HG03354 (cell line): ENCODE results near the gene GP9.

Experiments used
- ATAC-seq: cut with Tn5 transposase; IDR thresholded peaks from one replicate; pipeline ENCODE4 v1.9.1; 2021; ENCODE audit warnings: mild to moderate bottlenecking; ENCODE audit not compliant: unreplicated experiment, poor library complexity, severe bottlenecking

GP9 gene

DNA sequence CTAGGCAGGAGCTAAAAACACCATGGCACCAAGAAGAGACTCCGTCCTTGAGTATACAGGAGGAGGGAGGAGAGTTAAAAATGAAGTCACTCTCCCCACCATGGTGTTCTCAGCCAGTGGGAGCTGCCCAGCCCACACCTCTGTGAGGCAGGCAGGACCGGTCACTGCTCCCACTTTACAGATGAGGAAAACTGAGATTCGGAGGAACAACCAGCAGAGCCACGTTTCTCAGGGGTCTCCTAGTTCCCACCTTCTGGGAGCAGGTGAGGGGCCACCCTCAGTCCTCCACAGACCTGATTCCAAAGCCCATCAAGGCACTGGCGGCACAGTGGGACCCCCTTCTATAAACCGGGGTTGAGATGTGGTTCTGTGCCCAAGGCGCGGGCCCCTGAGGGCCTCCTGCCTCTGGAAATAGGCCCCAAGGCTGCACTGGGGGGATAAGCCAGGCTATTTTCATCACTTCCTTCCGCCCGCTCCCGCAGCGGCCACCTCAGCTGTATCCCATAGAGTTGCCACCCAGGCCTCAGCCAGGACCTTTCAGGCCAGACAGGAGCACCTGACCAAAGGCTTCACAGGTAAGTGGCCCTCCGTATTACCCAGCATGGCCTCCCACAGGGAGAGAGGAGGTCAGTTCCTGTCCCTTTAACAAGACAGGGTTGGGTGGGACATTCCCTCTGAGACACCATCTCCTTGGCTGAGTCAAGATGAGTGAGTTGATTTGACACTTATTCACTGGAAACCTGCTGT, at the start of gene GP9:
TSS of gene GP9 (plus strand) at position 504 of the 747 bp plus-strand sequence. CDS start 961 bp downstream, outside the sequence.
- ATAC-seq = no peak

DNA sequence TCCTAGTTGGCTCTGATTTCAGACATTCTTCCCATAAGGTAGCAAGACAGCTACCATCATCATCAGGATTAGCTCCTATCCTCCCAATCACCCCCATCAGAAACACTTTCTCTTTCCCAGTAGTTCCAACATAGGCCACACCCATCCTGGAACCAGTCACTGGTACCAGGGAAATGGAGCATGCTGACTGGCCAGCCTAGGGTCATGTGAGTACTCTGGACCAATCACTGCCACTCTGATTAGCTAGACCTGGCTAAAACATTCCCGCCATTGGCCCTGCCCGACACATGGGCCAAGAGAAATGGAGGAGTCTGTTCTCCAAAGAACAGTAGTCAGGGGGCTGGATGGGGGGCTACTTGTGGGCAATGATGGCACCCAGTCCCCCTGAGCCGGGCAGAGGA, 47.1 kb upstream of the GP9 start:
- ATAC-seq = no peak

DNA sequence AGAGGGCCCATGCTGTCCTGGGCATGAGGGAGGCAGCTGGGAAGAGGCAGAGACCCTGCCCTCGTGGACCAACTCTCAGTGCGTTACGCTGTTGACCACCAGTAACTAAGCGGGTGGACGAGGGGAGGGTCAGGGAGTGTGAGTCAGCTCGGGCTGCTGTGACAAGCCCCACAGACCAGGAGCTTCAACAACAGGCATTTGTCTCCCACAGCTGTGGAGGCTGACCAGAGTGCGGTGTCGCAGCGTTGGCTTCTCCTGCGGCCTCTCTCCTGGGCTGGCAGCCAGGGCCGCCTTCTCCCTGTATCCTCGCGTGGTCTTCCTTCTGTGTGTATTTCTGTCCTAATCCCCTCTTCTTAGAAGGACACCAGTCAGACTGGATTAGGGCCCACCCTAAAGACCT, 46.4 kb upstream of the GP9 start:
- no peak for ATAC-seq

DNA sequence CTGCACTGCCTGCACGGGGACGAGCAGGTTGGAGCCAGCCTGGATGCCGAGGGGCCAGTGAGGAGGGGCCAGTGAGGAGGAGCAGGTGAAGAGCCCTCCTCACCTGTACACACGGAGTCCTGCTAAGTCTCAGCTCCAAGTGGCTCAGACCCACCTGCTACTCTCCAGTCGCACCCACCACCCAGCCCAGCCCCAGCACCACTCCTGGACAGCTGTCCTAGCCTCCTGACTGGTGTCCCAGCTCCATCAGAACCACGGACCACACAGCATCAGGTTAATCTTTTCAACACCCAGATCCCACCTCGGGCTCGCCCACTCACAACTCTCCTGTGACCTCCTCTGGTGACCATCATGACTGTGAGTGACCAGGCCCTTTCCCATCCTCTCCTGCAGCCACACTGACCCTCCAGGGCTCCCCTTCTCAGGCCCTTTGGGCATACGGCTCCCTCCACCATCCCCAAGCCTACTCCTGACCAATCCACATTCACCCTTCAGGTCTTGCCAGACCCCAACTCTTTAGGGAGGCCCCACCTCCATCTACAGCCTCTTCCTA, 45.7 kb upstream of the GP9 start:
- no peak for ATAC-seq

DNA sequence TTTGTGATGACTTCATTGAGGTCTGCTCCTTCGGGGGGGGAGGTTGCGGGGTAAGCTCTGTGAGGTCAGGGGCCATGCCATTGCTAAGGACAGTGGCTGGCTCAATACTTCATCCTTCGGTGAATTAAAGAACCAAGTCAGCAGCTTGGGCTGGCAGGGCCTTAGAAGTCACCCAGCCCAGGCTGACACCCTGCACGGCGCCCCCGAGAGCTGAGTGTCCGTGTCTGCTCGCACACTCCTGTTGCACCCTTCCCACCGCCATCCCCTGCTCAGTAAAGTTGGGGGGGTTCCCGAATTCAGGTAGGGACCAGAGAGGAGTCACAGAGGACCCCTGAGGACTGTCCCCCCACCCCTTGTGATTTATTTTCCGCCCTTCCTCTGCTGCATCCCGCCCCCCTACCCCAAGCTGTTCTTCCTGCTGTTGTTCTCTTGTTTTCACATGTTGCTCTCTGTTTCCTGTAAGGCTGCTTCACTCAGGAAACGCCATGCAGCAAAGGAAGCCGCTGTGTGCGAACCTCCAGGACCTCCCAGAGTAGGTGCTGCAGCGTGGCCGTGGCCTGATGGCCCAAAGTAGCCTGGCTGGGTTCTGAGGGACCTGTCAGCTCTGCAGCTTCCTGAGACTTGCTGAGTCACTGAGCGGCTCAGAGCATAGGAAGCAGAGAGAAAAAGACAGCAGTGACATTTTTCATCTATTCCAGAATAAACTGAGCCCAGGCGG, 45.0 kb upstream of the GP9 start:
- no peak for ATAC-seq

DNA sequence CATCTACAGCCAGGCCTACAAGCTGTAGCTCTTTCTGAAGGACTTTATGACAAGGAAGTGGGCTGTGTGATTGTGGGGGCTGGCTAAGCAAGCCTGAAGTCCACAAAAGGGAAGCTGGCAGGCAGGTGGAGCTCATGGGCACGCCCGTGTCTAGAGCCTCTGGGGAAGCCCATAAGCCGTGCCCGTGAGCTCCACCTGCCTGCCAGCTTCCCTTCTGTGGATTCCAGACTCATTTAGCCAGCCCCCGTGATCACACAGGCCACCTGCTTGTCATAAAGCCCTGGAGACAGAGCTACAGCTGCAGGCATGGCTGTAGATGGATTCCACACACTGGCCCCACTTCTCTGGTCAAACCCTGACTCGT, 44.2 kb upstream of the GP9 start:
- peak; percentile 41 for ATAC-seq

DNA sequence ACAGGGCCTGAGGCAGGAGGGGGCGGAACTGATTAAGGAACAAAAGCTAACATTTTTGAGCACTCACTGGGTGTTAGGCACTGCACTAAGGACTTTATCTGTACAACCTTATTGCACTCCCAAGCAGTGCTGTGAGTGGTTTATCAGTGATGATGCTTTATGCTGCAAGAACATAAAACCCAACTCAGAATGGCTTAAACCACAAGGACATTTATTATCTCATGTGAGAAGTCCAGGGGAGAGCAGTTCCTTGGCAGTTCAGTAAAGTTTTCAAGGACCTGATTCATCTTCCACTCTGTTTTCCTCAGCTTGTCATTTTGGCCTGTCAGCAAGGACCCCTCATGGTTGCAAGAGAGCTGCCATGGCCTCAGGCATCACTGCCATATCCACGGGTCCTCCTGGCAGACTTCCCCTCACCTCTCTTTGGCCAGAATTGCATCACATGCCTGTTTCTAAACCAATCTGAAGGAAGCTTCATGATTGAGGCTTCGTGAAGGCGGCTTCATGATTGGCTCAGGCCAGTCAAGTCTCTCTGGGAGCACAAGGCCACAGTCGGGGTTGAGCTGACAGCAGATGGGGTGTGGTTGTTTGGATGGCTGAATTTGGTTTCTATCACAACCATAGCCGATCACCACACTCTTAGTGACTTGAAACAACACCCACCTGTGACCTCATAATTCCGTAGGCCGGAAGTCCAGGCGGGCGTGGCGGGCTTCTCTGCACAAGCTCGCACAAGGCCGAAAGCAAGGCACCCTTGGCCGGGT, 43.7 kb upstream of the GP9 start:
- ATAC-seq = peak; percentile 82

DNA sequence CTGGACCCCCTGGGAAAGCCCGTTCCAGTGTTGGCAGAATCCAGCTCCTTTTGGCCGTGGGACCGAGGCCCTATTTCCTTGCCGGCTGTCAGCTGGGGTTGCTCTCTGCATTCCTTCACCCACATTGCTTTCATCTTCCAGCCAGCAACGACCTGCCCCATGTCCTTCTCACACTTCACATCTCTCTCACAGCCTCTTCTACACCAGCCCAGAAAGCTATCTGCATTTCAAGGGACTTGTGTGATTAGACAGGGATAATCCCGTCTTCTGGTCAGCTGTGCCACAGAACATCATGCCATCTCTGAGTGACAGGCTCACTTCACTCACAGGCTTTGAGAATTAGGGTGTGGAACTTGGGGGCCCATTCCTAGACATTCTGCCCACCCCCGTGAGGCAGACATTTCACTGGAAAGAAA, 43.1 kb upstream of the GP9 start:
- ATAC-seq = no peak

DNA sequence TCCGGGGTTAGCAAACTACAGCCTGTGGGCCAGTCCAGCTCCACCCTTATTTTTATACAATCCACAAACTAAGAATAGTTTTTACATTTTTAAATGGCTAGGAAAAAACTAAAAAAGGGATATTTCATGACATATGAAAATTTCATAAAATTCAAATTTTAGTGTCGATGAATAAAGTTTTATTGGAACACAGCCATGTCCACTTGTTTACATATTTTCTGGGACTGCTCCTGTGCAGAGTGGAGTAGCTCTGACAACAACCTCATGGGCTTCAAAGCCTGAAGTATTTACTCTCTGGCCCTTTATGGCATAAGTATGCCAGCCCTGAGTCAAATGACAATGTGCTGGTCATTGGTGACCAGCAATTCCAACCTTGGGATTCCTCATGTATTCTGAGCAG, 42.3 kb upstream of the GP9 start:
- ATAC-seq = no peak

DNA sequence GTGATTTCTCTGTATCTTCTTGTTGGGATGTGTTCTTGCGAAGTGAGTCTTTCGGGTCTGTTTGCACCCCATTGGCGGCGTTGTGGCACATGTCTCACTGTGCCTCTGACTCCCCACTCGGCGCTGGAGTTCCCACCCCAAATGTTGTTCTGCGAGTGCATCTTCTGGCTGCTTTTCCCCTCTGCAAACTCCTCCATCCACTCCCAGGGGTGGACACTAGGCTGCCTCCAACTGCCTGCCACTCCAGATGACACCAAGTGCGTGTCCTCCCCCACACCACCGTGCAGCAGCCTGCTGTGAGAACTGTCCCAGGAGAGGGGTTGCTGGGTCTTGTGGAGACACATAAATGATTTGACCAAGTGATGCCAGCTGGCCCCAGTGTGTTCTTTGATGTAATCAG, 41.8 kb upstream of the GP9 start:
- ATAC-seq = no peak

DNA sequence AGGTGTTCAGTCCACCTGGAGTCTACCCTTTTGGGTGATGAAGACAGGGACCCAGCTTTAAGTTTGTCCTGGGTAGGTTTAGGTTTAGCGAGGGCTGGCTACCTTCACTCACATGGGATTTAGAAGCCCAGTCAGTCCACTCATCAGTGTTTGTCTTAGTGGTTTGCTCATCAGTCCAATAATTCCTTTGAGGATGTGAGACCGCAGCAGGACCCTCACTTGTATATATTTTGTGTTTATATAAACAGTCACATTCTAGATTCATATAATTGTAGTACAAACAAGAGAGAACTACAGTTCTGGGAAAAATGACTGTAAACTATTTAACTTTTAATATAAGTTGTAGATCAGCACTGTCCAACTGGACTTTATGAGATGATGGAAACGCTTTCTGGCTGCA, 41.3 kb upstream of the GP9 start:
- no peak for ATAC-seq

DNA sequence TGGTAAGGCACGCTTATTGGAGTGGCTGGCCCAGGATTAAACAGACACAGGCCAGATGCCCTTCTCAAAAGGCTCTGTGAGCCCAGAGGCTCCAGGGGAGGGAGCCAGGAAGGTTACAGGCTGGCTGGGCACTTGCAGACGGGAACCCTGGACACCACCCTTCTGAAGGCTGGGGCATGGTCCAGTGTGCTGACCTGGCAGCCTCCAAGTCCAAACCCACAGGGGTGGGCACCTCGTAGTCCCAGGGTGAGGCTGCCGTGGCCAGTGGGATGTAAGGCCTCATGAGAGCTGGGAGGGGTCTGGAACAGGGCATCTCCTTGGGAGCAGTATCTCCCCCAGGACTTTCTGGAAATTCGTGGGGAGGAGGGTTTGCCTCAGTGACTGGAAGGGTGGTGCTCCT, 39.9 kb upstream of the GP9 start:
- no peak for ATAC-seq

DNA sequence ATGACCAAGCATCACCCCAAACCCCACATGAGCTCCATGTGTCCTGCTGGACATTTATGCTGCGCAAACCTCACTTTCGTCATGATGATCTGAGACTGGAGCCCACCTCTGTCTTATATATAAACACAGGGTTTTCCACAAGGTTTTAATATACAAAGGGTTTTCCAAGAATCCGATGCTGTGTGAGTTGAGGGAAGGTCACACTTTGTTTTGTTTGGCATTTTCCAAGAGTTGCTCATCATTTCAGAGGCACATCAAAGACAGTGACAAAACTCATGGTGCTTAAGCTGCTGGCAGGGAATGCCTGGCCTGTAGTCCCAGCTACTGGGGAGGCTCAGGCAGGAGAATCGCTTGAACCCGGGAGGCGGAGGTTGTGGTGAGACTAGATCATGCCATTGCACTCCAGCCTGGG, 39.4 kb upstream of the GP9 start:
- ATAC-seq = no peak

DNA sequence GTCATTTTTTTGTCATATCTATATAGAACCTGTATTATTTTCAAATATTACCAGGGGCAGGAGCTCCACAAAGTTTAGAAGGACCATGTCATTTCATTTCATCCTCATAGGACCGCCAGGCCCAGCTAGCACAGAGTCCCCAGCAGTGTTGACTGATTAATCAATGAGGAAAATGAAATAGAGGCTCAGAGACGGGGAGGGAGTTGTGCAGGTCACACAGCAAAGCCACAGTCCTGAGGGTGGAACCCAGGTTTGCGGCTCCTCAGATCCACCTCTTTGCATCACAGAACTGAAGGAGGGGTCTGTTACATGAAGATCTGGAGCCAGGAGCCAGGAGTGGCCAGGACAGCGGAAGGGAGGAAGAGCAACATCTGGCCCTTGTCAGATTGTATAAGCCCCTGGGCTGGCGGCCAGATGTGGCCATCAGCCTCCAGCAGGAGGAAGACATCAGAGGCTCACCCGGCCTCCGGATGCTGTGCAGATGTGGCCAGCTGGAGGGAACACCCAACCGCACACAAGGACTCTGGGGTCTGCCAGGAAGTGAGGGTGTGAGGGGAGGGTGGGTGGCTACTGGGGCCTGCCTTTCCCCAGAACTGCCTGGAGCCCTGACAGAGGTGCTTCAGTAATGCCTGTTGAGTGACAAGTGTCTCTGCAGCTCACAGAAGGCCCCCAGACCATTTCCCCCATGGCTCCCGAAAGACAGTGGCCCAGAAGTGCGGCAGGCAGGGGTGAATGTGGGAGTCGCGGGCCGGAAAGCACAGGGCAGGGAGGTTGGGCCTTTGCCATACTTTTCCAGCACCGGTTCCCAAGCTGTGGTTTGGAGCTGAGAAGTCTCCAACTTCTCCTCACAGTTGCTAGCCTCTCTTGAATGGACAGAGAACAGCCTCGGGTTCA, 38.2 kb upstream of the GP9 start:
- ATAC-seq = no peak

DNA sequence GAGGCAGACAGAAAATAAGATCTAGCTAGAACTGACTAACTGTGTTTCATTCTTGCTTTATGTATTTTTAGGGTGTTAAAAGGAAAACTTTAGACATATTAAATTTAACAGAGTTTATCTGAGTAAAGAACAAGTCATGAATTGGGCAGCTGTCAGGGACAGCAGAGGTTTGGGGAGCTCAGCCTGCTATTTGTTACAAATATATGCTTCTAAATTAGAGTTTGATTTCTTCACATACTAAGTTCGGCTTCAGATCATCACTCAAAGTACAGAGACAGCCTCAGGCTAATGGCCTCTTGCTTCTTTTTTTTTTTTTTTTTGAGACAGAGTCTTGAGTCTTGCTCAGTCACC, 37.6 kb upstream of the GP9 start:
- no peak for ATAC-seq

DNA sequence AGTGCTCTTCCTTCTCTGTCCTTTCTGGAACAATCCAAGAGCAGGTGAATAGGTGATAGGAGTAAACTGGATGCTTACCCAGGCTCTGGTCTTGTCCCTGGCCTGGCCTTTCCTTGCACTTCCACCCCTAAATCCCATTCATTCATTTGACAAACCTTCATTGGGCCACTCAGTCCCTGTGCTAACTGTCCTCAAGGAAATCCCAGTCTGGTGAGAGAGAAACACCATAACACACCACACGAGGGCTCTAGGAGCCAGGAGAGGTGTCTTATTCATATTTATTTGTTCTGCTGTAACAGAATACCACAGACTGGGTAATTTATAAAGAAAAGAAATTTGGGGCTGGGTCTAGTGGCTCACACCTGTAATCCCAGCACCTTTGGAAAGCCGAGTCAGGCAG, 36.7 kb upstream of the GP9 start:
- ATAC-seq = no peak

DNA sequence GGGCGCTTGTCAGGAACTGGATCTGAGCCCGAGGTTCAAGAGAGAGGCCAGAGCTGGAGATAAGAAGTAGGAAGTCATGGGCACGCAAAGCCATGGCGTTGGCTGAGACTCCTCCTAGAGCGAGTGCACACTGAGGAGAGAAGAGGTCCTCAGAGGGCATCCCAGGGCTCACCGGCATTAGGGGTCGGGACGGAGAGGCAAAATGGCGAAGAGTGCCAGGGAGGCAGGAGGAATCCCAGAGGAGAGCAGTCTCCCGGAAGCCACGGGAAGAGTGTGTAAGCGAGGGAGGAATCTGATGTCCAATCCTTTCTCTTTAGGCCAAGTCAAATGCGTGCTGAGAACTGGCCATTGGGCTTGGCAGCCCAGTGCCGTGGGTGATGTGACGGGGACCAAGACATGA, 35.5 kb upstream of the GP9 start:
- no peak for ATAC-seq

DNA sequence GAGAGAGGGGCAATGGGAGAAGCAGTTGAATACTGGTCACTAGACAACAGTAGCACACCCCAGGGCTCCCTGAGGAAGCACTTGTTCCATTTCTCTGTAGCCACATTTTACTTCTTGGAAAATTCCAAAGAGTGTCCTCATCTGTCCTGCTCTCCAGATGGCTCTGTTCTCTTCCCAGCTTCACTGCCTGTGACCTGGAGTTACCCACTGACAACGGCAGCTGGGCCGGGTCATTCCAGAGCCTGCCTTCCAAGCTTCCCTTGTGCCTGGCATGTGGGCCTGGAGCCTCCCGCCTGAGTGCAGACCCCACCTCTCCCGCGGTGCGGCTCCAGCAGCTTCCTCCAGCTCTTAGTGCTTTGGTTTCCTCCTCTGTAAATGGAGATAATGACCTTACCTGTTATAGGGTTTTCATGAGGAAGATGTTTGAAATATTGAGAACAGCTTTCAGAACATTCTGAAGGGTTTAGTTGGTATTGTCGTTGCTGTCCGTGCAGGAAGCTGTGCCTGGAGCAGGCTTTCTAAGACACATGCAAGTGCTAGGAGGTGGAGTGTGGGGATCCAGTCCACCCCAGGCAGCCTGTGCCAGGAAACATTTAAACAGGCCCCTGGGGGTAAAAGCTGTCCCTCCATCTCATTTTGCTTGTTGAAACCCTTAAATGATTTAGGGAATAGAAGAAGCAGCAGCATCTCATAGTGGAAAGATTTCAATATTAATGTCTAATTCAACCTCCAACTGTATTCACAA, 34.7 kb upstream of the GP9 start:
- no peak for ATAC-seq
